Mucosa of gallbladder (tissue), 1 donor: Measurements from ENCODE around the gene KLKB1. TPM values are rescaled to one million over a fixed set of nuclear protein-coding genes. Genes with fewer than 3 reads are reported as not detected.
A peak's percentile ranks its signal among the peaks of the same experiment; 100 is the strongest.

Experiments
- DNase-seq: peaks from one replicate; pipeline ENCODE4 v3.0.0-alpha.2; 2020; ENCODE audit warnings: low spot score
- total RNA-seq: library from RNA; stranded (reverse); gene quantifications from one replicate; pipeline ENCODE4 v1.2.1, GENCODE V29; 2021
- donor health status: DM: no; HTN: no; CAD: no.

The KLKB1 gene
- total RNA-seq, result 3.7 TPM

- peak; percentile 24 for DNase-seq
Measured at GRCh38 chr4:186227221-186227620, at the start of gene KLKB1. KLKB1 (plus strand) TSS chr4:186227507; CDS start chr4:186228196, 689 bp downstream.

GRCh38 chr4:186188107-186188506, 39.2 kb upstream of the KLKB1 start:
- no peak for DNase-seq

GRCh38 chr4:186189656-186190055, 37.7 kb upstream of the KLKB1 start:
- no peak for DNase-seq

GRCh38 chr4:186190581-186191199, 36.6 kb upstream of the KLKB1 start:
- peak; percentile 20 for DNase-seq

GRCh38 chr4:186191200-186192065, 35.9 kb upstream of the KLKB1 start, which contains the start of gene CYP4V2:
CYP4V2 (plus strand) TSS chr4:186191567; CDS start chr4:186191824, 257 bp downstream.
- DNase-seq, result peak; percentile 80

GRCh38 chr4:186192066-186192612, 35.2 kb upstream of the KLKB1 start:
- peak; percentile 61 for DNase-seq

- DNase-seq, result no peak
Measured at GRCh38 chr4:186193851-186194250, 33.5 kb upstream of the KLKB1 start.

GRCh38 chr4:186196063-186196462, 31.2 kb upstream of the KLKB1 start:
- DNase-seq, result no peak

- no peak for DNase-seq
Measured at GRCh38 chr4:186200516-186200915, 26.8 kb upstream of the KLKB1 start.

- no peak for DNase-seq
Measured at GRCh38 chr4:186201010-186201409, 26.3 kb upstream of the KLKB1 start.

- DNase-seq, result peak; percentile 20
Measured at GRCh38 chr4:186201535-186202230, 25.6 kb upstream of the KLKB1 start.

- DNase-seq, result no peak
Measured at GRCh38 chr4:186202490-186203140, 24.7 kb upstream of the KLKB1 start.

- DNase-seq, result no peak
Measured at GRCh38 chr4:186203406-186203805, 23.9 kb upstream of the KLKB1 start.

GRCh38 chr4:186204103-186204559, 23.2 kb upstream of the KLKB1 start:
- no peak for DNase-seq

- peak; percentile 25 for DNase-seq
Measured at GRCh38 chr4:186204686-186205085, 22.6 kb upstream of the KLKB1 start.

- DNase-seq, result no peak
Measured at GRCh38 chr4:186205156-186205555, 22.2 kb upstream of the KLKB1 start.

- no peak for DNase-seq
Measured at GRCh38 chr4:186216465-186217024, 10.8 kb upstream of the KLKB1 start.

GRCh38 chr4:186217733-186218293, 9.5 kb upstream of the KLKB1 start:
- no peak for DNase-seq

- no peak for DNase-seq
Measured at GRCh38 chr4:186221624-186222023, 5.7 kb upstream of the KLKB1 start.

- no peak for DNase-seq
Measured at GRCh38 chr4:186225848-186226247, 1.5 kb upstream of the KLKB1 start.
